NCI-H345 treated with DMSO at 0.1 percent for 48 hours (cell line): ENCODE data around the gene ALPG.
"Not testable (repeated sequence)": the region's sequence is repeated elsewhere in the genome, so short reads cannot be mapped to it uniquely, and the experiment has no call there.

Experiments used
- DNase-seq: peaks from one replicate; lab custom pipeline; 2025; ENCODE audit not compliant: unreplicated experiment; lab: John Stamatoyannopoulos, UW

The ALPG gene

DNA sequence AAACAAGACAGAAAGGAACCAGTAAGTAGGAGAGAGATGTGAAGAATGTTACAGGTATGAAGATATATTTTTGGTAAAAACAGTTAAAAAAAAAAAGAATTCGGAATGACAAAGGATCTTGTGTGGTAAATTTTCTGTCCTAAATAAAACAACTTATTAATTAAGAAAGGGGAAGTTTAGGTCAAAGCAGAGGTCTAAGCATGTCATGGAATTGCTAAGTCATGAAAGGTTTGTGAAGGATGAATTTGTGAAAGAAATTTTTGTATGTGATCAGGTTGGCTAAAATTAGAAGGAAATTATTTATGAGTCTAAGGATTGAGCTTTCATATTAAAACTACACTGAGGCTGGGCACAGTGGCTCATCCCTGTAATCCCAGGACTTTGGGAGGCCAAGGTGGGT is 11.1 kb upstream of the ALPG start:
- no peak for DNase-seq

DNA sequence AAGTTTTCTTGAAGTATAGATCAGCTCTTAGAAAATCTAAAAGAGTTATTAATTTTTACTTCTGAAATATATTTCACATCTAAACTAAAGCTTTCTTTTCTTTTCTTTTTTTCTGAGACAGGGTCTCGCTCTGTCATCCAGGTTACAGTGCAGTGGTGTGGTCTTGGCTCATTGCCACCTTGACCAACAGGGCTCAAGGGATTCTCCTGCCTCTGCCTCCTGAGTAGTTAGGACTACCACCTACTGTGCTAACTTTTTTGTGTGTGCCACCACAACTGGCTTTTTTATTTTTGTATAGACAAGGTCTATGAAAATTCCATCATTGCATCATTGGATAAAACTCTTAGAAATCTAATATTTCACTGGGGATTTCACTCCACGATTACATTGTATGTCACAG is 10.0 kb upstream of the ALPG start:
- no peak for DNase-seq

DNA sequence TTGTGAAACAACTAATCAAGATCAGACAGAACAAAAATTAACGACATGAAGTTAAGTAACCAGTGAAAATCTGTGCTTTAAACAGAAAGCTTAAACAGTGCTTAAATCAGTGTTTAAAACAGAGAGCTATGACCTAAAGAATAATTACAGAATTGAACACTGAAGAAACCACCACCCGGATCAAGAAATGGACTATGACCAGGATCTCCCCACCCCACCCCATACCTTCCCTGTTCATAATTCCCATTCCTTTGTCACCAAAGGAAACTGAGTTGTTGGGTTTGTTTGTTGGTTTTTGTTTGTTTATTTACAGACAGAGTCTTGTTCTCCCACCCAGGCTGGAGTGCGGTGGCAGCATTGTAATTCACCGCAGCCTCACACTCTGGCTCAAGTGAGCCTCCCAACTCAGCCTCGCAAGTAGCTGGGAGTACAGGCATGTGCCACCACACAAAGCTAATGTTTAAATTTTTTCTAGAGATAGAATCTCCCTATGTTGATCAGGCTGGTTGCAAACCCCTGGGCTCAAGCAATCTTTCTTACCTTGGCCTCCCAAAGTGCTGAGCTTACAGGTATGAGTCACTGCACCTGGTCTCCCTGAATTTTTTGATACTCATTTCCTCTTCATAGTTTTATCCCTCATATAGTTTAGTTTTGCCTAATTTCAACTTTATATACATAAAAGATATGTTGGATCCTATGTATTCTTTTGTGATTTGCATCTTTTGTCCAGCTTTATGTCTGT is 8.2 kb upstream of the ALPG start:
- DNase-seq = no peak

DNA sequence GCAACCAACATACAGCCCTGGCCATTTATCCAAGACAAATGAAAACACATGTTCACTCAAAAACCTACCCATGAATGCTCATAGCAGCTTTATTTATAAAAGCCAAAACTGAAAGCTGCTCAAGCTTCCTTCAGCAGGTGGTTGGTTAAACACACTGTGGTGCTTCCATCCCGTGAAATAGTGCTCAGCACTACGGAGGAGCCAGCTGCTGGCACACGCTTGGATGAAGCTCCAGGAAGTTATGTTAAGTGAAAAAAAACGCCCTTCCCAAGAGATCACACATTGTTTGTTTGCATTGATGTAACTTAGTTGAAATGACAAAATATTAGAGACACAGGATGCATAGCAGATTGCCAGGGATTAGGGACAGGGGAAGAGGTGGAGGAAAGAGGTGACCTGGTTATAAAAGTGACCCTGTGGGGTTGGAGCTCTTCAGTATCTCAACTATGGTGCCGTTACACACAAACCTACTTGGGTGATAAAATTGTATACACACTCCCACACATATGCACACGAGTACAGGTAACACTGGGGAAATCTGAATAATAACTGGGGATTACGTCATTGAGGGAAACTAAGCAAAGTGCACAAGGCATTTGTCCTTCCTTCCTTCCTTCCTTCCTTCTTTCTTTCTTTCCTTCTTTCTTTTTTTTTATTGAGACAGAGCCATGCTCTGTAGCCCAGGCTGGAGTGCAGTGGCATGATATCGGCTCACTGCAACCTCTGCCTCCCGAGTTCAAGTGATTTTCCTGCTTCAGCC is 6.2 kb upstream of the ALPG start:
- DNase-seq = peak; percentile 29

DNA sequence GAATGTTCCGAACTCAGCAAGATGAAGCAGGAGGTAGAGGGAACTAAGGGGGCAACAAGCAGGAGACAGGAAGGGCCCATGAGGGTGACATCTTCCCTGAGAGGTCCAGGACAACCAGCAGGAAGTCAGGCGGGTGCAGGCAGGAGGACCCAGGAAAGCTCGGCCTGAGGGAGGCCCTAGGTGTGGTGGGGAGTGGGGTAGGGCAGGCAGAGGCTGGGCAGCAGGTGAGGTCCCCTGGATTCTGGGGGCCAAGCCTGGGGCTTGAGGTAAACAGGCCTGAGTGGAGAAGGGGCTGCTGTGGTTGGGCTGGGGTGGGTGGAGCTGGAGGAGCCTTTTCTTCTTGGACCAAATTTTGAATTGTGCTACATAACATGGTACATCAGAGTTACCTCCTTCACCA is 4.1 kb upstream of the ALPG start:
- no peak for DNase-seq

DNA sequence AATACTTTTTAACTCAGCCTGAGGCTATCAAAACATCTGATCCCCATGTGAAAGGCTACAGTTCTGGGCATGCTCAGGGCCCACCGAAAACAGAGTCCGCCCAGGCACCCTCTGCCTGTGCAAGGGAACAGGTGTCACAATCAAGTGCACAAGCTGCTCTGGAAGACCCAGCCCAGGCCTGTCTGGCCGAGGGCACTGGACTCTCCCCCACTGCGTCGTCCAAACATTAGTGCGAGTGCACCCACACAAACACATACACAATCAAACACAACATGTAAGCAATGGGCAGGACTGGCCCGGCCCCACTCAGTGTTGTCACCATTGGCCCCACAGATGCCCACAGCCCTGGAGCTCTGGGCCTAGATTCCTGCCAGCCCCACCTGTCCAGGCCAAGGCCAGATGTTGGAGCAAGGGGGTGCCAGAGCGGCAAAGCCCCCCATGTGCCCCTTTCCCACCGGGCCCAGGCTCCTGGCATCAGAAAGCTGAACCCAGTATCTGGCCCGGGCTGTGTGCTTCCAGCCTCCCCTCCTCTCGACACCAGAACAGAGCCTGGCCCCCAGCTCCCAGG is 617 bp upstream of the ALPG start:
- DNase-seq = no peak

DNA sequence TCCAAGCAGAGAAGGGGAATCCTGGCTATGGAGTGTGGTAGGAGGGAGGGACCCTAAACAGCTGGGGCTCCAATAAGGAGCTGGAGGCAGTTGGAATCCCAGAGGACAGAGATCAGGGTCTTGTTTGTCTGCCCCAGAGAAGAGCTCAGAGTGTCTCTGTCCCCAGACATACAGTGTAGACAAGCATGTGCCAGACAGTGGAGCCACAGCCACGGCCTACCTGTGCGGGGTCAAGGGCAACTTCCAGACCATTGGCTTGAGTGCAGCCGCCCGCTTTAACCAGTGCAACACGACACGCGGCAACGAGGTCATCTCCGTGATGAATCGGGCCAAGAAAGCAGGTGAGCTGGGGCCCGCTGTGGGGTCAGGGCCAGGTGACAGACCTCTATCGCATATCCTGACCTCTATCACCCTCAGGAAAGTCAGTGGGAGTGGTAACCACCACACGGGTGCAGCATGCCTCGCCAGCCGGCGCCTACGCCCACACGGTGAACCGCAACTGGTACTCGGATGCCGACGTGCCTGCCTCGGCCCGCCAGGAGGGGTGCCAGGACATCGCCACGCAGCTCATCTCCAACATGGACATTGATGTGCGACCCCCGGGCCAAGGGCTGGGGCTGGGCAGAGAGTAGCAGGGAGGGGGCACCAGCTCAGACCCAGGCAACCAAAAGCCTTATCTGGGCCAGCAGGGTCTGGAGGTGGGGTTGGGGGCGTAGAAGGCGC is 945 bp downstream of the ALPG start:
- not testable (repeated sequence) for DNase-seq

DNA sequence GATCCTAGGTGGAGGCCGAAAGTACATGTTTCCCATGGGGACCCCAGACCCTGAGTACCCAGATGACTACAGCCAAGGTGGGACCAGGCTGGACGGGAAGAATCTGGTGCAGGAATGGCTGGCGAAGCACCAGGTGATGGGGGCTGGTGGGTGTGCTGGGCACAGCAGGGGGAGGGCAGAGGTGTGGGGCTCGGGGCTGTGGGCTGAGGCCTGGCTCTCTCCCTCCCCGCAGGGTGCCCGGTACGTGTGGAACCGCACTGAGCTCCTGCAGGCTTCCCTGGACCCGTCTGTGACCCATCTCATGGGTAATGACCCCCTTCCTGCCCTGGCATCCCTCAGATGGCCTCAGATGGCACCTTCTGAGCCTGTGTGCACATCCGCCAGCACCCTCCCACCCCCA is 1.6 kb downstream of the ALPG start:
- not testable (repeated sequence) for DNase-seq

DNA sequence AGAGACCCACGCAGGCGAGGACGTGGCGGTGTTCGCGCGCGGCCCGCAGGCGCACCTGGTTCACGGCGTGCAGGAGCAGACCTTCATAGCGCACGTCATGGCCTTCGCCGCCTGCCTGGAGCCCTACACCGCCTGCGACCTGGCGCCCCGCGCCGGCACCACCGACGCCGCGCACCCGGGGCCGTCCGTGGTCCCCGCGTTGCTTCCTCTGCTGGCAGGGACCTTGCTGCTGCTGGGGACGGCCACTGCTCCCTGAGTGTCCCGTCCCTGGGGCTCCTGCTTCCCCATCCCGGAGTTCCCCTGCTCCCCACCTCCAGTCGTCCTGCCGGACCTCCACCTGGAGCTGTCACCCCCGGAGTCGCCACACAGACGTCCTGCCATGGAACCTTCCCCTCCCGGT is 3.0 kb downstream of the ALPG start:
- DNase-seq = not testable (repeated sequence)

DNA sequence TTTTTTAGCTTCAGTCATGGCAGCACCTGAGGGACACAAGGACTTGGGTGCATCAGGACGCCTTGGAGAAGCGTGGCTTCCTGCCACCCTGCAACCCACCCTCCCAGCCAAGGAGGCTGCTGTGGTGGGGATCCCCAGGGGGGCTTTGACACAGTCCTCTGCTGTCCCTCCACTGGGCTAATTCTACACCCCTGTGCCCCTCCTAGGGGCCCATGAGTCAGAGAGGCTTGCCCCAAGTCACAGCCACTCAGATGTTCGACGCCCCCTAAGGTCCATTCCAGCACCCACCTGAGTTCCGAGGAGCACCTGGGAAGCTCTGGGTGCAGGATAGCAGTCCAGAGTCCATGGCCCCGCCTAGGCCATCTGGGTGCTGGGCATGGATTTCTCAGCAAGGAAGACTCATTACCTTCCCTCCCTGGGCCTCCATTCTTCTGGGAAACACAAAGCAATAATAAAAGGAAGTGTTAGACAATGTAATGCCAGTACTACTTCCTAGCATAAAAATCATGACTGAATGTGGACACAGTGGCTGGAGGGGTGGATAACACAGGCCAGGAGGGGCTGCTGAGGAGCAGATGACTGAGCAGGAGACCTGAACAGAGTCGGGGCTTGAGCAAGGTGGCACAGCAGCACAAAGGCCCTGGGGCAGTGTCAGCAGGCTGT is 3.7 kb downstream of the ALPG start:
- DNase-seq = no peak

DNA sequence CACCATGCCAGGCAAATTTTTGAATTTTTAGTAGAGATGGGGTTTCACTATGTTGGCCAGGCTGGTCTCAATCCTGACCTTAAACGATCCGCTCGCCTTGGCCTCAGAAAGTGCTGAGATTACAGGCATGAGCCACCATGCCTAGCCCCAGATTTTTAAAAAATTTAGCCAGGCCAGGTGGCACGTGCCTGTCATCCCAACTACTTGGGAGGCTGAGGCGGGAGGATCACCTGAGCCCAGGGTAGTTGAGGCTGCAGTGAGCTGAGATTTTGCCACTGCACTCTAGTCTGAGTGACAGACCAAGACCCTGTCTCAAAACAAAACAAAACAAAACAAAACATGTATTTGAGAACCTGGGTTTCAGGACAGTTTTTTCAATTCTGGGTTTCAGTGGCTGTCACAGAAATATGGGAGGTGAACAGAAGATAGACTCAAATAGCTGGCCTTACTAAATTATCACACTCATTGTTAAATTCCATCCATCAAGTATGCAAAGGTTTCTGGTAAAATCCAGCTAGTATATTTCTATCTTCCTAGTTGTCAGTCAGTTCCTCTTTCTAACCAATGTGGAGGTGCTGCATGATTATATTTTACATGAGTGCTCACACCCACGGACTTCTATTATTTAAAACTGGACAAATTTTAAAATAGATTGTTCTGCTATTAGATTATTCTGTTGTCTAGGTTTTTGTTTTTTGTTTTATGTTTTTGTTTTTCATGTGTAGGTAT is 5.4 kb downstream of the ALPG start:
- DNase-seq = no peak

DNA sequence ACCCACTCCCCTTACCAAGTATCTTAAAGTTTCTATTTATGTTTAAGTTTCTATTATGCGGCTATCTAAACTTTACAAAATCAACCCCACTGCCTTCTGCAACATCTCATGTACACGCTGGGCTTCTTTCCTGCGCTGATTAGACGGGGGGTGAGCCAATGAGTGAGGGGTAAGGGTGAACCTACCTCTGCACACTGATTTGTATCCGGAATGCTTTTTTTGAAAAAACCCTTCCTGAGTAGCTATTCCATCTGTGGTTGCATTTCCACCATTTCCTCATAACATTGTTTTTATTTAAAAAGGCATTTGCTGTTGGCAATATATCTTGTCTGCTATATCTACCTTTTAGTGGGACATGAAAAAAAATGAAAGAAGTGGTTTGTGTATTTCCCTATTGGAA is 6.3 kb downstream of the ALPG start:
- DNase-seq = no peak

DNA sequence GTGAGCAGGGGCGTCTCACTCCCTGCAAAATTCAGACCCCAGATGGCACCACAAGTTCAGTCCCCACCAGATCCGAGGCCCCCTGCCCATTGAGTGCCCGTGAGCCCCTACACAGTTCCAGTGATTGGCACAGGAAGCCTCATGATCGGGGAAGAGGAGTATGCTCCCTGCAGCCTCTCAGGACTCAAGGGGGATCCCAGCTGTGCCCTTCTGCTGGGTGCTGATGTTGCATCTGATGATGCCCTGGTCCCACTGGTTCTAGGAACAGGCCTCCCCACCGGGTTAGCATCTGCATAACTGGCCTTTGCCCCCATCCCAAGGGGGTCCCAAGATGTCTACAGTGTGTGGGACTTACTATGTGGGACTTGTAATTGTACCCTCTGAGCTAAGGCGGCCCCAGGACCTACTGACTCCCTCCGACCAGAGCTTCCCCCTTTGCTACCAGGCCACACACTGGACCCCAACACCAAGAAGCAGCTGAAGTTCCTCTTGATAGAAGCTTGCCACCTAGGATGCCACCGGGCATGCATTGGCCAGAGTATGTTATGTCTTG is 8.6 kb downstream of the ALPG start:
- DNase-seq = no peak

DNA sequence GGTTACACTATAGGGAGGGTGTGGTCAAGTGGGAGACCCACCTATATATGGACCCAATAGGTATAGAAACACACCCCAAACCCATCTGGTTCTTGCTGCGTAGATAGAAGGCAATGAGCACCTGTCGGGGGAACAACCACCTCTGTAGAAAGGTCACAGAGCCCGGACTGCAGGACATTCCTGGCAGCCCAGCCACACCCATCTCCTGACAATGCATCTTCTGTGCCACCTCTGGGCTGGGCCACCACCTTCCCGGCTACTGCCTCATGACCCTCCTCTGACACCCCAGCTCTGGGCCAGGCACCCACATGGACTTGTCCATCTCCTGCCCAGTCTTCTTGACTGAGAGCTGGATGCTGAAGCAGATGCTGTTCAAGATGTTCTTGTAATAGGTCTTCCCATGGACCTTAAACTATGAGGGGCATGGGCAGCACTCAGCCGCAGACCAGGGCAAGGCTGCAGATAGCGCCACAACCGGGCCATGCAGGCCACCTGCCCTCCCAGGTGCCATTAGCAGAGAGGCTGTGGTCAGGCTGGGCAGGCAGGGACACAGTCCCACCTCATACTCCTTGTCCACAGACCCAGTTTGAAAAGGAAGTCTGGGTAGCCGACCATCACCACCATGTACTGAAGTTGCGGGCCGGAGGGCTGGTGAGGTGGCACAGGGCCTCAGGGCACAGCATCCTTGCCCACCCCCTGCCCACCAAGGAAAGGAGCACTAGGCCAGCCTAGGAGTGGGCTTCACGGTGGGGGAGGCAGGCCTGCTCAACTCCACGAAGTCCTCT is 9.3 kb downstream of the ALPG start:
- DNase-seq = no peak

DNA sequence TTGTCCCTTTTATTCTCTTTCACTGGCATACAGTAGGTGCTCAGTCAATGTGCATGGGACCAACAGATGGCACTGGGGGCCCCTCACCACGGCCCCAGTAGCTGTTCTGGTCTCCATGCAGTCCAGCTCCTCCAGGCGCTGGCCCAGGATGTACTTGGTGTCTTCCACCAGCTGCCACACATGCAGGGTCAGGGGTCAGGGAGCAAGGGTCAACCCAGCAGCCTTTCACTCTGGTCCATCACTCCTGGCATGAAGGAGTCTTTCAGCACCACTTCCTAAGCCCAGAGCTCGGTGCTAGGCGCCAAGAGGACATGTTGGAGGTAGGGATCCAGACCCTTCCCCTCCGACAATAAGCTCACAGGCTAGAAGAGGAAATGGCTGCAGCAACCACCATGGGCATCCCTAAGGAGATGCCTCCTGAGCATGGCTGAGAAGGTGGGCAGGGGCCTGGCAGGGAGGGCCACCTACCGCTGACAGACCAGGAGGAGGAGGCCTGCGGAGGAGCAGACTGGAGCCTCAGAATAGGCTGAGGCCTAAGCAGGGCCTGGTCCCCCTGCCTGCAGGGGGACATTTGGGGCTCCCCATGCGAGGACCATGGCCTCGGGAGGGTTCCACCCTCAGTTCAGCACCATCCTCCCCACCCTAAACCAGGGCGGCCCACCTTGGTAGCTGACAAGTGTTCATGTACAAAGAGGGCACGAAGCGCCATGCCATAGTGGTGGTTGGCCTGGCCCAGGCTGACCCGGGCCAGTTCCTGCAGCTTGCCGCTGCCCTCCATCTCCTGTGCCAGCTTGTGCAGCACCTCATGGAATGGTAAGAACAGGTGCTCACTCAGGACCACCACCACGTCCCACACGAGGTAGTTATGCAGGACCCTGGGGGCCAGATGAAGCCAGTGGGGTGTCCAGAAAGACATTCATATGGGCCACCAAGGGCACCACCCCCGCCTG is 10.2 kb downstream of the ALPG start:
- no peak for DNase-seq

DNA sequence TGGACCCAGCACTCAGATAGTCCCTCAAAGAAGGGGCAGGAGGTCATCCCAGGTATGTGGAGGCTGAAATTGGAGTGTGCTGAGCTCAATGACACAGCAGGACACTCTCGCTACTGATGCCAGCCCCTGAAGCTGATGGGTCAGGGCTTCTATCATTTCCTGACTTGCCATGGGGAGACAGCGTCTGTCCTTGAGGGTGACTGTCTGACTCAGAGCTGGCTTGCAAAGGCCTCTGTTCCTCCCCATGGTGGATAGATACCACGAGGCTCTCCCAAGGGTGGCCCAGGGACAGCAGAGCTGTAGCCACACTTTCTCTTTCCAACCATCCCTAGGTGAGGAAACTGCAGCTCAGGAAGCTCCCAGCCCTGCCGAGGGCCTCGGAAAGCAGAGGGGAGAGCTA is 10.8 kb downstream of the ALPG start:
- no peak for DNase-seq

DNA sequence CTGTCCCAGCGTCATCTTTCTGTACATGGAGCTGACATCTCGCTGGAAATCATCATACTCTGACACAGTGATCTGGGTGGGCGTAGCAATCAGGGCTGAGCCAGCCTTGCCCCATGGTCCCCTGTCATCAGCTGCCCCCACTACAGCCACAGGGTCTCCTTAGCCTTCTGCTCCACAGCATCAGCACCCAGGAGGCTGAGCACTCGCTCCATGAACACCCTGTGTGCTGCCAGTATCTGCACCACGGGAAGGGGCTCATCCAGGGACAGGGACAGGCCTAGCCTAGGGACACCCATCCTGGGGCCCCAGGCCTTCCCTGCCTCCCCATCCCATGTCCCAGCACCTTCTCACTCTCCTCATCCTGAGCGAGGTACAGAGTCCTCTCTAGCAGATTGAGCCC is 11.4 kb downstream of the ALPG start:
- DNase-seq = no peak
